HepG2 (cell line): ENCODE results near the gene OR2A5. TPM values are rescaled to one million over a fixed set of nuclear protein-coding genes. Genes with fewer than 3 reads are reported as not detected.

Experiments used
- ATAC-seq: fragments of 200-7000 bp; cut with Tn5 transposase; 3 replicates; pipeline ENCODE4 v1.9.1; 2020; ENCODE audit warnings: mild to moderate bottlenecking, moderate library complexity
- BruUV-seq: library from RNA; stranded (reverse); fragments of 400-500 nt; replicated peaks from 2 replicates; lab custom pipeline; 2021; lab: Mats Ljungman, UMichigan
- CTCF ChIA-PET: fragments of 300-600 bp; formaldehyde crosslinking; extraction: SDS; loops from one replicate; lab custom pipeline; 2021; ENCODE audit warnings: low total read pairs, inconsistent platforms, low intra/inter-chr PET ratio; lab: Yijun Ruan, JAX
- POLR2A ChIA-PET: fragments of 350-600 bp; sonication (Branson Sonifier 250); formaldehyde crosslinking; loops from one replicate; lab custom pipeline; 2020; ENCODE audit warnings: antibody characterized with exemption, inconsistent platforms; lab: Yijun Ruan, JAX
- DNase-seq: peaks from one replicate; pipeline ENCODE4 v3.0.0-alpha.2; 2015; ENCODE audit warnings: low spot score
- FAIRE-seq: peaks from 3 replicates; lab custom pipeline; 2011; peaks lifted over from hg19 to GRCh38; lab: Jason Lieb, UNC
- H2AFZ ChIP-seq: one replicate; pipeline ENCODE4 v1.6.1; 2011; ENCODE audit warnings: low read length, inconsistent platforms
- H3K27ac ChIP-seq: fragments of 300-600 bp; 3 replicates; pipeline ENCODE4 v1.8.0; 2011; ENCODE audit warnings: mixed run types, mild to moderate bottlenecking, mixed read lengths, low read length, inconsistent platforms; ENCODE audit not compliant: insufficient read depth; ENCODE audit errors: extremely low read length
- H3K27me3 ChIP-seq, 2 experiments: fragments of 200-600 bp in 1 of 2; 2 replicates in 1 of 2; 3 replicates in 1 of 2; pipeline versions ENCODE4 v1.6.0 to v1.8.0; 2011; ENCODE audit warnings: low read length in 2 of 2, mild to moderate bottlenecking in 2 of 2, moderate library complexity in 2 of 2, inconsistent platforms in 1 of 2; ENCODE audit not compliant: insufficient read depth in 2 of 2, control insufficient read depth in 1 of 2
- H3K36me3 ChIP-seq, 2 experiments: fragments of 200-600 bp in 1 of 2; replicated peaks in 1 of 2; 2 replicates in 1 of 2; 3 replicates in 1 of 2; pipeline versions ENCODE4 v1.5.1 to v1.8.0; 2011; ENCODE audit warnings: low read length in 2 of 2, inconsistent platforms in 1 of 2; ENCODE audit not compliant: insufficient read depth in 2 of 2, control insufficient read depth in 1 of 2
- H3K4me1 ChIP-seq: 2 replicates; pipeline ENCODE4 v1.5.1; 2012; ENCODE audit warnings: low read length, inconsistent platforms; ENCODE audit not compliant: insufficient read depth
- H3K4me2 ChIP-seq: 2 replicates; pipeline ENCODE4 v1.6.0; 2011; ENCODE audit warnings: low read depth, low read length, inconsistent platforms
- H3K4me3 ChIP-seq, 3 experiments: fragments of 200-600 bp in 1 of 3; sonication (generic), shearing (Covaris generic) in 1 of 3; replicated peaks in 1 of 3; 2 replicates each; pipeline ENCODE4 v1.5.1; 2011 to 2016; ENCODE audit warnings: low read length in 3 of 3, inconsistent platforms in 2 of 3, low read depth in 2 of 3, mild to moderate bottlenecking in 2 of 3, control low read depth in 1 of 3, mixed read lengths in 1 of 3; ENCODE audit not compliant: insufficient read depth in 1 of 3
- H3K79me2 ChIP-seq: one replicate; pipeline ENCODE4 v1.6.1; 2011; ENCODE audit warnings: low read length, inconsistent platforms; ENCODE audit not compliant: insufficient read depth
- H3K9ac ChIP-seq: 2 replicates; pipeline ENCODE4 v1.6.0; 2011; ENCODE audit warnings: mild to moderate bottlenecking, low read depth, low read length, inconsistent platforms; ENCODE audit not compliant: insufficient read depth
- H3K9me3 ChIP-seq: 2 replicates; pipeline ENCODE4 v1.5.1; 2012; ENCODE audit warnings: mild to moderate bottlenecking, low read length
- H4K20me1 ChIP-seq: 2 replicates; pipeline ENCODE4 v1.6.0; 2011; ENCODE audit warnings: inconsistent platforms, mild to moderate bottlenecking, low read length, moderate library complexity; ENCODE audit not compliant: insufficient read depth
- CEBPB ChIP-seq: IDR thresholded peaks from 2 replicates; pipeline ENCODE4 v1.6.1; 2011; ENCODE audit warnings: low read depth, low read length, improper control_type of control experiment, borderline replicate concordance
- ELF3 ChIP-seq: IDR thresholded peaks from 2 replicates; pipeline ENCODE4 v1.6.1; 2016; ENCODE audit warnings: missing genetic modification reagents, missing compliant biosample characterization
- GABPA ChIP-seq, 2 experiments: IDR thresholded peaks; 2 replicates each; pipeline ENCODE4 v1.6.1; 2011 to 2016; ENCODE audit warnings: low read depth in 2 of 2, low read length in 1 of 2, missing biosample characterization in 1 of 2, missing genetic modification characterization in 1 of 2
- HES4 ChIP-seq: sonication (generic); formaldehyde crosslinking; IDR thresholded peaks from 2 replicates; pipeline ENCODE4 v1.9.0; 2021; ENCODE audit warnings: mild to moderate bottlenecking, missing genetic modification reagents, borderline replicate concordance
- JDP2 ChIP-seq: sonication (generic); formaldehyde crosslinking; IDR thresholded peaks from 2 replicates; pipeline ENCODE4 v1.8.1; 2022; ENCODE audit warnings: missing genetic modification reagents, borderline replicate concordance
- NR2C2 ChIP-seq: sonication (generic); formaldehyde crosslinking; IDR thresholded peaks from 2 replicates; pipeline ENCODE4 v1.4.0; 2020; ENCODE audit warnings: missing genetic modification reagents, mild to moderate bottlenecking, moderate library complexity, borderline replicate concordance
- NRL ChIP-seq: sonication (generic); formaldehyde crosslinking; IDR thresholded peaks from 2 replicates; pipeline ENCODE4 v1.5.0; 2020; ENCODE audit warnings: missing genetic modification reagents, mild to moderate bottlenecking, moderate library complexity, borderline replicate concordance
- SAP130 ChIP-seq: IDR thresholded peaks from 2 replicates; pipeline ENCODE4 v1.6.1; 2016; ENCODE audit warnings: low read depth
- TGIF2 ChIP-seq: IDR thresholded peaks from 2 replicates; pipeline ENCODE4 v1.6.1; 2016; ENCODE audit warnings: control low read depth, missing compliant biosample characterization
- ZNF224 ChIP-seq: sonication (generic); formaldehyde crosslinking; IDR thresholded peaks from 2 replicates; pipeline ENCODE4 v1.5.0; 2020; ENCODE audit warnings: mild to moderate bottlenecking, missing genetic modification reagents
- ZNF777 ChIP-seq: sonication (generic); formaldehyde crosslinking; IDR thresholded peaks from 2 replicates; pipeline ENCODE4 v1.4.0; 2020; ENCODE audit warnings: missing genetic modification reagents
- WGBS: methylation state at CpG from one replicate; pipeline ENCODE4 v1.1.6; 2017; ENCODE audit warnings: low lambda C conversion rate; 5-methylcytosine and 5-hydroxymethylcytosine counted together
- in situ Hi-C: cut with HindIII; loops from 2 replicates; pipeline ENCODE4 v1.10.0; 2017; ENCODE audit warnings: low pct_unique_long_range_greater_than_20kb; ENCODE audit not compliant: extremely low pct_ligation_motif_present
- intact Hi-C: fragments of 100-400 bp; cut with micrococcal nuclease; formaldehyde crosslinking; loops from one replicate; pipeline ENCODE4 v1.10.0; 2022; ENCODE audit not compliant: unreplicated experiment
- polyA plus RNA-seq, 8 experiments: library from polyadenylated mRNA; depleted of rRNA in 3 of 8; stranded (reverse) in 7 of 8; unstranded in 1 of 8; fragments of >200 nt; fragmentation: Illumina TruSeq in 4 of 8; extraction: Trizol in 4 of 8; gene quantifications; 2 replicates each; pipeline versions ENCODE4 v1.2.1 to v1.2.3, GENCODE V29; 2011 to 2016; ENCODE audit warnings: low read depth in 4 of 8, missing spikeins in 1 of 8, mixed read lengths in 1 of 8; ENCODE audit not compliant: insufficient read depth in 1 of 8
- total RNA-seq, 5 experiments: library from RNA; depleted of rRNA; stranded (reverse); fragments of >200 nt; fragmentation: Illumina TruSeq; extraction: Trizol; gene quantifications; 2 replicates each; pipeline ENCODE4 v1.2.3, GENCODE V29; 2016; ENCODE audit warnings: low read depth in 1 of 5
- TF ChIP-seq, protein P1 (sequence below): sonication (generic); formaldehyde crosslinking; IDR thresholded peaks from 2 replicates; pipeline ENCODE4 v1.5.0; 2020; ENCODE audit warnings: missing genetic modification reagents
- TF ChIP-seq, protein P2 (sequence below): sonication (generic); formaldehyde crosslinking; IDR thresholded peaks from 2 replicates; pipeline ENCODE4 v1.5.1; 2020; ENCODE audit warnings: missing genetic modification reagents, mild to moderate bottlenecking, borderline replicate concordance
- TF ChIP-seq, protein P3 (sequence below): sonication (generic); formaldehyde crosslinking; IDR thresholded peaks from 2 replicates; pipeline ENCODE4 v1.5.1; 2020; ENCODE audit warnings: missing genetic modification reagents, mild to moderate bottlenecking, borderline replicate concordance
- TF ChIP-seq, protein P4 (sequence below): sonication (generic); formaldehyde crosslinking; IDR thresholded peaks from 2 replicates; pipeline ENCODE4 v1.8.1; 2022; ENCODE audit warnings: low read depth, mild to moderate bottlenecking, missing genetic modification reagents

The OR2A5 gene
- total and polyA plus RNA-seq, 2 of the 13 experiments (the other 11 are each of a cell fraction or from before 2014, with no cell fraction given): not detected

DNA sequence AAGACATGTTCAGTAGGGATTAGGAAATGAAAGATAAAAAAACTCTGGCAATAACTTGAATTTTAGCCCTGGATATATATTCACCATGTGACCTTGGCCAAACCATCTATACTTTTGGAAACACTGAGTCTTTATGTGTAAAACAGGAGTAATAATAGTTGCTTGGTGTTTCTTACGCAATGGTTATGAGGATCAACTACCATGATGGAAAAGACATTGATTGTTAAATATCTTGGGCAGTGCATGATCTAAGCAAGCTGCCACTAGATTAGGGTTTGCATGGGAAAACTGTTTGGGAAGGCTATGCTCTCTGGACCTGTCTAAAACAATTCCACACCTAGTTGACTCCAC, 42.1 kb upstream of the OR2A5 start (continued):
- TF ChIP-seq CEBPB: peak; percentile 63

DNA sequence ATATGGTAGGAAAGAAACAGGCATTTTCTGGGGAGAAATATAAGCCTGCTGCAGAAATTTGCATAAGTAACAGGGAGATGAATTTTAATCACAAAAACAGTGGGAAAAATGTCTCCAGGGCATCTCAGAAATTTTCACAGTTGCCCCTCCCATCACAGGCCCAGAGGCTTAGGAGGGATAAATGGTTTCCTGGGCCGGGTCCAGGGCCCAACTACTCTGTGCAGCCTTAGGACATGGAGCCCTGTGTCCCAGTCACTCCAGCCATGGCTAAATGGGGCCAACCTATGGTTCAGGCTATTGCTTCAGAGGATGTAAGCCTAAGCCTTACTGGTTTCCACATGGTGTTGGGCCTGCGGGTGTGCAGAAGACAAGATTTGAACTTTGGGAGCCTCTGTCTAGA, 39.4 kb upstream of the OR2A5 start:
- intact Hi-C loops (no loop called here), in situ Hi-C loops (no loop called here)
- Histone ChIP-seq H3K27me3 (no peaks in the 10 kb centered on the region), H3K9ac (no peak overlapping the region), H3K4me2 (no peak overlapping the region), H2AFZ (no peak overlapping the region), H3K9me3 (peaks cover 18% of the 10 kb centered on the region; the same call in 1 of the 2 replicates), H3K4me3 (no peak overlapping the region), H3K27ac (no peak overlapping the region), H3K79me2 (no peaks in the 10 kb centered on the region), H4K20me1 (no peaks in the 10 kb centered on the region), H3K36me3 (no peaks in the 10 kb centered on the region), H3K4me1 (peaks cover 10% of the 10 kb centered on the region)
- TF ChIP-seq JDP2 (CRISPR knock-in tag): no peak
- no peak for TF ChIP-seq NR2C2
- no peak for TF ChIP-seq ELF3 (CRISPR knock-in tag)
- TF ChIP-seq HES4 (CRISPR knock-in tag): no peak
- TF ChIP-seq, protein P1, sequence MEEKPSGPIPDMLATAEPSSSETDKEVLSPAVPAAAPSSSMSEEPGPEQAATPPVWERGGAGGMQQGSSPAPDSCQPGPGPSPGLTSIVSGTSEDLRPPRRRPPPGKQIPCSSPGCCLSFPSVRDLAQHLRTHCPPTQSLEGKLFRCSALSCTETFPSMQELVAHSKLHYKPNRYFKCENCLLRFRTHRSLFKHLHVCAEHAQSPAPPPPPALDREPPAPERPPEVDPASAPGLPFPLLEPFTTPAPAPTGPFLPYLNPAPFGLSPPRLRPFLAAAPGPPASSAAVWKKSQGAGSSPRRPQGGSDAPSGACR: no peak
- TF ChIP-seq ZNF777 (CRISPR knock-in tag): no peak
- no peak for TF ChIP-seq SAP130
- no peak for TF ChIP-seq GABPA (IDR thresholded peaks at IDR 0.05; ENCODE audit: low read depth, low read length)
- TF ChIP-seq GABPA (CRISPR knock-in tag; IDR thresholded peaks at IDR 0.05; ENCODE audit: low read depth): no peak
- TF ChIP-seq, protein P2, sequence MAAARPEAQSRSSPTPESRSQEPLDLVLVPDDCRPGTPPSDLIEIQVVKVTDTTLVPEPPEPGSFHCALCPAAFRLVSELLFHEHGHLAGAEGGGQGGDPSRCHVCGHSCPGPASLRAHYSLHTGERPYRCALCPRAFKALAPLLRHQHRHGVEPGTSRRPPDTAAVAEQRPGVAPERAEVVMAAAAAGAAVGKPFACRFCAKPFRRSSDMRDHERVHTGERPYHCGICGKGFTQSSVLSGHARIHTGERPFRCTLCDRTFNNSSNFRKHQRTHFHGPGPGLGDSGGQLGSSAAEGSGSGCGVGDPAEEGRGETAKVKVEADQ (CRISPR knock-in tag): no peak
- TF ChIP-seq ZNF224 (CRISPR knock-in tag): no peak
- TF ChIP-seq, protein P3, sequence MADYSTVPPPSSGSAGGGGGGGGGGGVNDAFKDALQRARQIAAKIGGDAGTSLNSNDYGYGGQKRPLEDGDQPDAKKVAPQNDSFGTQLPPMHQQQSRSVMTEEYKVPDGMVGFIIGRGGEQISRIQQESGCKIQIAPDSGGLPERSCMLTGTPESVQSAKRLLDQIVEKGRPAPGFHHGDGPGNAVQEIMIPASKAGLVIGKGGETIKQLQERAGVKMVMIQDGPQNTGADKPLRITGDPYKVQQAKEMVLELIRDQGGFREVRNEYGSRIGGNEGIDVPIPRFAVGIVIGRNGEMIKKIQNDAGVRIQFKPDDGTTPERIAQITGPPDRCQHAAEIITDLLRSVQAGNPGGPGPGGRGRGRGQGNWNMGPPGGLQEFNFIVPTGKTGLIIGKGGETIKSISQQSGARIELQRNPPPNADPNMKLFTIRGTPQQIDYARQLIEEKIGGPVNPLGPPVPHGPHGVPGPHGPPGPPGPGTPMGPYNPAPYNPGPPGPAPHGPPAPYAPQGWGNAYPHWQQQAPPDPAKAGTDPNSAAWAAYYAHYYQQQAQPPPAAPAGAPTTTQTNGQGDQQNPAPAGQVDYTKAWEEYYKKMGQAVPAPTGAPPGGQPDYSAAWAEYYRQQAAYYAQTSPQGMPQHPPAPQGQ (CRISPR knock-in tag): no peak
- no peak for TF ChIP-seq NRL (CRISPR knock-in tag)
- TF ChIP-seq, protein P4, sequence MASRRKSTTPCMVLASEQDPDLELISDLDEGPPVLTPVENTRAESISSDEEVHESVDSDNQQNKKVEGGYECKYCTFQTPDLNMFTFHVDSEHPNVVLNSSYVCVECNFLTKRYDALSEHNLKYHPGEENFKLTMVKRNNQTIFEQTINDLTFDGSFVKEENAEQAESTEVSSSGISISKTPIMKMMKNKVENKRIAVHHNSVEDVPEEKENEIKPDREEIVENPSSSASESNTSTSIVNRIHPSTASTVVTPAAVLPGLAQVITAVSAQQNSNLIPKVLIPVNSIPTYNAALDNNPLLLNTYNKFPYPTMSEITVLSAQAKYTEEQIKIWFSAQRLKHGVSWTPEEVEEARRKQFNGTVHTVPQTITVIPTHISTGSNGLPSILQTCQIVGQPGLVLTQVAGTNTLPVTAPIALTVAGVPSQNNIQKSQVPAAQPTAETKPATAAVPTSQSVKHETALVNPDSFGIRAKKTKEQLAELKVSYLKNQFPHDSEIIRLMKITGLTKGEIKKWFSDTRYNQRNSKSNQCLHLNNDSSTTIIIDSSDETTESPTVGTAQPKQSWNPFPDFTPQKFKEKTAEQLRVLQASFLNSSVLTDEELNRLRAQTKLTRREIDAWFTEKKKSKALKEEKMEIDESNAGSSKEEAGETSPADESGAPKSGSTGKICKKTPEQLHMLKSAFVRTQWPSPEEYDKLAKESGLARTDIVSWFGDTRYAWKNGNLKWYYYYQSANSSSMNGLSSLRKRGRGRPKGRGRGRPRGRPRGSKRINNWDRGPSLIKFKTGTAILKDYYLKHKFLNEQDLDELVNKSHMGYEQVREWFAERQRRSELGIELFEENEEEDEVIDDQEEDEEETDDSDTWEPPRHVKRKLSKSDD (CRISPR knock-in tag): no peak
- no peak for TF ChIP-seq TGIF2 (CRISPR knock-in tag)
- CTCF ChIA-PET: no interaction called here
- 27% methylated on average over 2 of the region's 2 CpGs for WGBS
- BruUV-seq: no TSS peak
- no peak for DNase-seq
- POLR2A ChIA-PET: no interaction called here
- ATAC-seq: no peak
- FAIRE-seq: no peak
